K562 (cell line): ENCODE data around the gene RFC2. TPM values are rescaled to one million over a fixed set of nuclear protein-coding genes. Genes with fewer than 3 reads are reported as not detected.

Source experiments
- CEBPG ChIP-seq, 3 experiments: fragments of 200-800 bp in 1 of 3; sonication (Bioruptor generic) in 1 of 3; sonication (generic) in 1 of 3; formaldehyde crosslinking in 1 of 3; IDR thresholded peaks in 2 of 3; conservative IDR thresholded peaks in 1 of 3; 2 replicates each; pipeline versions ENCODE4 v1.6.1 to v1.8.0; 2016 to 2022; ENCODE audit warnings: missing compliant biosample characterization in 2 of 3, missing genetic modification characterization in 2 of 3, mild to moderate bottlenecking in 1 of 3, missing genetic modification reagents in 1 of 3
- HEY1 ChIP-seq: fragments of 250-450 bp; sonication (Bioruptor Pico); IDR thresholded peaks from 2 replicates; pipeline ENCODE4 v1.5.0; 2020; ENCODE audit warnings: mild to moderate bottlenecking, moderate library complexity, borderline replicate concordance
- KDM5B ChIP-seq: fragments of 200-600 bp; sonication (generic); IDR thresholded peaks from 2 replicates; pipeline ENCODE4 v1.6.1; 2012; ENCODE audit warnings: low read depth, mild to moderate bottlenecking, moderate library complexity, low read length, control low read depth, inconsistent platforms; ENCODE audit not compliant: insufficient replicate concordance
- MCM5 ChIP-seq: fragments of 450-650 bp; IDR thresholded peaks from 2 replicates; pipeline ENCODE4 v1.6.1; 2016; ENCODE audit warnings: low read depth
- MXI1 ChIP-seq: IDR thresholded peaks from 2 replicates; pipeline ENCODE4 v1.6.1; 2011; ENCODE audit warnings: low read depth, mild to moderate bottlenecking, improper control_type of control experiment, low read length
- NFIC ChIP-seq: fragments of 450-650 bp; IDR thresholded peaks from 2 replicates; pipeline ENCODE4 v1.6.1; 2017; ENCODE audit warnings: mild to moderate bottlenecking, inconsistent platforms
- NR1H2 ChIP-seq: sonication (generic); formaldehyde crosslinking; IDR thresholded peaks from 2 replicates; pipeline ENCODE4 v1.4.0; 2020; ENCODE audit warnings: mild to moderate bottlenecking, missing genetic modification reagents
- RAD21 ChIP-seq, 2 experiments: fragments of 250-450 bp in 1 of 2; fragments of 450-650 bp in 1 of 2; sonication (Bioruptor Pico) in 1 of 2; formaldehyde crosslinking in 1 of 2; IDR thresholded peaks in 1 of 2; conservative IDR thresholded peaks in 1 of 2; 2 replicates each; pipeline versions ENCODE4 v1.4.0 to v1.8.0; 2020 to 2022; ENCODE audit warnings: mild to moderate bottlenecking in 2 of 2, moderate library complexity in 1 of 2
- RHOXF2B ChIP-seq: fragments of 250-450 bp; sonication (Bioruptor Pico); conservative IDR thresholded peaks from 2 replicates; pipeline ENCODE4 v1.5.1; 2021
- SMARCB1 ChIP-seq: IDR thresholded peaks from 2 replicates; pipeline ENCODE4 v1.6.1; 2011; ENCODE audit warnings: improper control_type of control experiment, low read depth; ENCODE audit not compliant: insufficient read length
- SP1 ChIP-seq: sonication (generic); formaldehyde crosslinking; IDR thresholded peaks from 2 replicates; pipeline ENCODE4 v1.8.1; 2022; ENCODE audit warnings: mild to moderate bottlenecking, missing genetic modification reagents
- TAF1 ChIP-seq: IDR thresholded peaks from 2 replicates; pipeline ENCODE4 v1.6.1; 2011; ENCODE audit warnings: mild to moderate bottlenecking, low read length, moderate library complexity; ENCODE audit not compliant: insufficient read depth, control insufficient read depth, severe bottlenecking; ENCODE audit errors: extremely low read depth
- TBL1XR1 ChIP-seq, 2 experiments: IDR thresholded peaks; 2 replicates each; pipeline ENCODE4 v1.6.1; 2012; ENCODE audit warnings: improper control_type of control experiment in 2 of 2, low read length in 2 of 2, mild to moderate bottlenecking in 1 of 2
- TOE1 ChIP-seq, 2 experiments: fragments of 450-650 bp in 1 of 2; sonication (generic) in 1 of 2; formaldehyde crosslinking in 1 of 2; IDR thresholded peaks; 2 replicates each; pipeline versions ENCODE4 v1.7.1 to v1.8.0; 2016 to 2022; ENCODE audit warnings: borderline replicate concordance in 2 of 2, mild to moderate bottlenecking in 2 of 2, antibody characterized with exemption in 1 of 2, inconsistent platforms in 1 of 2, low read depth in 1 of 2, missing genetic modification reagents in 1 of 2, moderate library complexity in 1 of 2
- ZEB2 ChIP-seq: fragments of 450-650 bp; IDR thresholded peaks from 2 replicates; pipeline ENCODE4 v1.6.1; 2016
- ZNF282 ChIP-seq: sonication (generic); formaldehyde crosslinking; IDR thresholded peaks from 2 replicates; pipeline ENCODE4 v1.8.1; 2023; ENCODE audit warnings: missing genetic modification reagents
- ZNF354B ChIP-seq: fragments of 250-450 bp; sonication (Bioruptor Pico); IDR thresholded peaks from 2 replicates; pipeline ENCODE4 v1.4.0; 2020
- ZNF384 ChIP-seq: IDR thresholded peaks from 2 replicates; pipeline ENCODE4 v1.6.1; 2012; ENCODE audit warnings: low read depth, low read length, improper control_type of control experiment
- ZNF778 ChIP-seq: fragments of 450-650 bp; formaldehyde crosslinking; IDR thresholded peaks from 2 replicates; pipeline ENCODE4 v1.4.0; 2020; ENCODE audit warnings: mild to moderate bottlenecking, moderate library complexity
- ZSCAN32 ChIP-seq: fragments of 450-650 bp; formaldehyde crosslinking; IDR thresholded peaks from 2 replicates; pipeline ENCODE4 v1.4.0; 2020; ENCODE audit warnings: mild to moderate bottlenecking, moderate library complexity
- polyA plus RNA-seq, 8 experiments: library from polyadenylated mRNA; depleted of rRNA in 4 of 8; stranded (reverse) in 5 of 8; unstranded in 3 of 8; fragments of >200 nt; fragmentation: Nextera tagmentation in 2 of 8; fragmentation: Illumina TruSeq in 1 of 8; extraction: Ambion mirVana in 2 of 8; extraction: Trizol in 1 of 8; gene quantifications; 2 replicates each; pipeline versions ENCODE4 v1.2.1 to v1.2.3, GENCODE V29; 2011 to 2014; ENCODE audit warnings: inconsistent platforms in 1 of 8, missing spikeins in 1 of 8
- total RNA-seq, 7 experiments: library from RNA; depleted of rRNA in 6 of 7; stranded (reverse); fragments of >200 nt in 6 of 7; fragmentation: Illumina TruSeq in 2 of 7; extraction: Trizol in 2 of 7; gene quantifications; 2 replicates each; pipeline versions ENCODE4 v1.2.1 to v1.2.3, GENCODE V29; 2011 to 2021; ENCODE audit warnings: low replicate concordance in 1 of 7
- TF ChIP-seq, protein P1 (sequence below): fragments of 450-650 bp; formaldehyde crosslinking; IDR thresholded peaks from 2 replicates; pipeline ENCODE4 v1.4.0; 2020; ENCODE audit warnings: mild to moderate bottlenecking, moderate library complexity
- TF ChIP-seq, protein P2 (sequence below): fragments of 250-450 bp; sonication (Bioruptor Pico); IDR thresholded peaks from 2 replicates; pipeline ENCODE4 v1.5.0; 2020; ENCODE audit warnings: mild to moderate bottlenecking, borderline replicate concordance
- TF ChIP-seq, protein P3 (sequence below): sonication (generic); formaldehyde crosslinking; IDR thresholded peaks from 2 replicates; pipeline ENCODE4 v1.9.0; 2022; ENCODE audit warnings: mild to moderate bottlenecking, missing genetic modification reagents

Gene RFC2
- total and polyA plus RNA-seq, 9 of the 15 experiments (the other 6 are each of a cell fraction or from before 2014, with no cell fraction given) = 32.5 to 161 (median 102) TPM

DNA sequence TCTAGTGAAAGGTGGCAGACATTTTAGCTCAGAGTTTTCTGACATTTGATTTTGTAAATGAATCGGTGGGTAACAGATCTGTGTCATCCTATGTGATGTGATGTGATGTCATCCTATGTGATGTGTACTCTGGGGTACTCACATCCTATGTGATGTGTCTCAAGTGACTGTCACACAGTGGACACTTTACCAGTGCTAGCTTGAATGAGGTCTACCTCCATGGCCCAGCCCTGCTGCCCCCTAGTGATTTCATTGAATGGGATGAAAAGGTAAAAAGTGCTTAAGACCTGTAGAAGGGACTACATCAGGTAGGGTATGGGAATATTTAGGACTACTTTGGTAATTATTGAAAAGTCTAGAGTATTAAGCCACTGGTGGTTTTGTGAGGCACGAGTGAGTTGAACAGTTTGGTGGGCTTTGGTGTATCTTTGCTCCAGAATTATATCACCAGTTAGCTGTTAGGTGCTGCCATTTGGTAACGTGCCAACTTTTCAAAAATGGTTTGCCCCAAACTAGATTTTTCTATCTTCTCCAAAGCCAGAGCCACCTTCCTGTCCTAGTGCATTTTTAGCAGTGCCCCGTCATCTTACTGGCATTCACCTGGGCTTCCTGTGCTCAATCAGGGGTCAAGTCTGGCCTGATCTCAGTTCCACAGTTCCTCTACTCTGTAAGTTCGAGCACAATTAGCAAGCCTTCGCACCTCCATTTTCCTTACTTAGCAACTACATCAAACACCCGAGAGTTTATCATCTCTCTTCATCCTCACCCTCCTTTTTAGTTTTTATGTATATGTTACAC, 70.3 kb downstream of the RFC2 start (continued):
- TF ChIP-seq NR1H2 (no peak), RAD21 (CRISPR knock-in tag; conservative IDR thresholded peaks at IDR 0.05 in 1 of 2, IDR thresholded peaks at IDR 0.05 in 1 of 2) (peak; percentile 18 to 63), SP1 (CRISPR knock-in tag) (0 out of 2 replicates have a peak, but pooled peaks have one; percentile 37), TAF1 (no peak), ZNF282 (CRISPR knock-in tag) (no peak), ZNF778 (CRISPR knock-in tag) (no peak), ZNF384 (0 out of 2 replicates have a peak, but pooled peaks have one; percentile 31), MXI1 (no peak), CEBPG (CRISPR knock-in tag; IDR thresholded peaks at IDR 0.05) (no peak), CEBPG (tag; conservative IDR thresholded peaks at IDR 0.05 in 1 of 2, IDR thresholded peaks at IDR 0.05 in 1 of 2) (no peak), MCM5 (no peak), HEY1 (CRISPR knock-in tag) (no peak), NFIC (peak; percentile 86), KDM5B (no peak), TBL1XR1 (IDR thresholded peaks at IDR 0.05; ENCODE audit: low read length in 2 of 2) (0 out of 4 replicates have a peak, but pooled peaks of 1 of the 2 experiments have one; percentile 22), ZNF354B (CRISPR knock-in tag) (no peak), RHOXF2B (CRISPR knock-in tag) (no peak), ZSCAN32 (no peak), SMARCB1 (no peak), ZEB2 (no peak), TOE1 (IDR thresholded peaks at IDR 0.05; ENCODE audit: borderline replicate concordance) (no peak), TOE1 (CRISPR knock-in tag; IDR thresholded peaks at IDR 0.05; ENCODE audit: borderline replicate concordance, low read depth) (no peak)
- TF ChIP-seq, protein P1, sequence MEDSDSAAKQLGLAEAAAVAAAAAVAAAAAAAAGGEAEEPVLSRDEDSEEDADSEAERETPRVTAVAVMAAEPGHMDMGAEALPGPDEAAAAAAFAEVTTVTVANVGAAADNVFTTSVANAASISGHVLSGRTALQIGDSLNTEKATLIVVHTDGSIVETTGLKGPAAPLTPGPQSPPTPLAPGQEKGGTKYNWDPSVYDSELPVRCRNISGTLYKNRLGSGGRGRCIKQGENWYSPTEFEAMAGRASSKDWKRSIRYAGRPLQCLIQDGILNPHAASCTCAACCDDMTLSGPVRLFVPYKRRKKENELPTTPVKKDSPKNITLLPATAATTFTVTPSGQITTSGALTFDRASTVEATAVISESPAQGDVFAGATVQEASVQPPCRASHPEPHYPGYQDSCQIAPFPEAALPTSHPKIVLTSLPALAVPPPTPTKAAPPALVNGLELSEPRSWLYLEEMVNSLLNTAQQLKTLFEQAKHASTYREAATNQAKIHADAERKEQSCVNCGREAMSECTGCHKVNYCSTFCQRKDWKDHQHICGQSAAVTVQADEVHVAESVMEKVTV (CRISPR knock-in tag) = 0 out of 2 replicates have a peak, but pooled peaks have one; percentile 8
- TF ChIP-seq, protein P2, sequence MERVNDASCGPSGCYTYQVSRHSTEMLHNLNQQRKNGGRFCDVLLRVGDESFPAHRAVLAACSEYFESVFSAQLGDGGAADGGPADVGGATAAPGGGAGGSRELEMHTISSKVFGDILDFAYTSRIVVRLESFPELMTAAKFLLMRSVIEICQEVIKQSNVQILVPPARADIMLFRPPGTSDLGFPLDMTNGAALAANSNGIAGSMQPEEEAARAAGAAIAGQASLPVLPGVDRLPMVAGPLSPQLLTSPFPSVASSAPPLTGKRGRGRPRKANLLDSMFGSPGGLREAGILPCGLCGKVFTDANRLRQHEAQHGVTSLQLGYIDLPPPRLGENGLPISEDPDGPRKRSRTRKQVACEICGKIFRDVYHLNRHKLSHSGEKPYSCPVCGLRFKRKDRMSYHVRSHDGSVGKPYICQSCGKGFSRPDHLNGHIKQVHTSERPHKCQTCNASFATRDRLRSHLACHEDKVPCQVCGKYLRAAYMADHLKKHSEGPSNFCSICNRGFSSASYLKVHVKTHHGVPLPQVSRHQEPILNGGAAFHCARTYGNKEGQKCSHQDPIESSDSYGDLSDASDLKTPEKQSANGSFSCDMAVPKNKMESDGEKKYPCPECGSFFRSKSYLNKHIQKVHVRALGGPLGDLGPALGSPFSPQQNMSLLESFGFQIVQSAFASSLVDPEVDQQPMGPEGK (CRISPR knock-in tag) = no peak
- TF ChIP-seq, protein P3, sequence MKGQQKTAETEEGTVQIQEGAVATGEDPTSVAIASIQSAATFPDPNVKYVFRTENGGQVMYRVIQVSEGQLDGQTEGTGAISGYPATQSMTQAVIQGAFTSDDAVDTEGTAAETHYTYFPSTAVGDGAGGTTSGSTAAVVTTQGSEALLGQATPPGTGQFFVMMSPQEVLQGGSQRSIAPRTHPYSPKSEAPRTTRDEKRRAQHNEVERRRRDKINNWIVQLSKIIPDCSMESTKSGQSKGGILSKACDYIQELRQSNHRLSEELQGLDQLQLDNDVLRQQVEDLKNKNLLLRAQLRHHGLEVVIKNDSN (CRISPR knock-in tag) = no peak
